ENCODE measurements around the gene CEP152.
"Not testable (repeated sequence)": the region's sequence is repeated elsewhere in the genome, so short reads cannot be mapped to it uniquely, and the experiment has no call there.

The CEP152 gene

GRCh38 chr15:48795901-48796300, 15.0 kb downstream of the CEP152 start:
- no peak overlapping the region for H3K4me3 ChIP-seq (ENCODE audit: low read depth, low read length)
- no peak for DNase-seq (ENCODE audit: low read depth)
- TF ChIP-seq CTCF (IDR thresholded peaks at IDR 0.05; ENCODE audit: low read depth, low read length, missing control alignments): no peak
- in situ Hi-C loops (cut with HindIII; ENCODE audit: low sequenced_read_pairs): no loop called here

GRCh38 chr15:48794697-48795134, 16.2 kb downstream of the CEP152 start:
- no peak for TF ChIP-seq CTCF (IDR thresholded peaks at IDR 0.05; ENCODE audit: low read depth, low read length, missing control alignments)
- in situ Hi-C loops (cut with HindIII; ENCODE audit: low sequenced_read_pairs): no loop called here
- DNase-seq (ENCODE audit: low read depth): no peak
- no peak overlapping the region for H3K4me3 ChIP-seq (ENCODE audit: low read depth, low read length)

GRCh38 chr15:48792408-48792807, 18.5 kb downstream of the CEP152 start:
- no peak for TF ChIP-seq CTCF (IDR thresholded peaks at IDR 0.05; ENCODE audit: low read depth, low read length, missing control alignments)
- DNase-seq (ENCODE audit: low read depth): no peak
- H3K4me3 ChIP-seq (ENCODE audit: low read depth, low read length): no peak overlapping the region
- in situ Hi-C loops (cut with HindIII; ENCODE audit: low sequenced_read_pairs): no loop called here

GRCh38 chr15:48790466-48791115, 20.3 kb downstream of the CEP152 start:
- in situ Hi-C loops (cut with HindIII; ENCODE audit: low sequenced_read_pairs); DNase-seq (ENCODE audit: low read depth); H3K4me3 ChIP-seq (ENCODE audit: low read depth, low read length): not testable (repeated sequence)

- in situ Hi-C loops (cut with HindIII; ENCODE audit: low sequenced_read_pairs): no loop called here
- no peak for DNase-seq (ENCODE audit: low read depth)
- no peak for TF ChIP-seq CTCF (IDR thresholded peaks at IDR 0.05; ENCODE audit: low read depth, low read length, missing control alignments)
- no peak overlapping the region for H3K4me3 ChIP-seq (ENCODE audit: low read depth, low read length)
Measured at GRCh38 chr15:48785712-48786111, 25.2 kb downstream of the CEP152 start.

GRCh38 chr15:48785195-48785594, 25.7 kb downstream of the CEP152 start:
- DNase-seq (ENCODE audit: low read depth): no peak
- H3K4me3 ChIP-seq (ENCODE audit: low read depth, low read length): no peak overlapping the region
- in situ Hi-C loops (cut with HindIII; ENCODE audit: low sequenced_read_pairs): no loop called here
- TF ChIP-seq CTCF (IDR thresholded peaks at IDR 0.05; ENCODE audit: low read depth, low read length, missing control alignments): no peak

GRCh38 chr15:48784756-48785155, 26.1 kb downstream of the CEP152 start:
- in situ Hi-C loops (cut with HindIII; ENCODE audit: low sequenced_read_pairs): no loop called here
- TF ChIP-seq CTCF (IDR thresholded peaks at IDR 0.05; ENCODE audit: low read depth, low read length, missing control alignments): no peak
- no peak for DNase-seq (ENCODE audit: low read depth)
- H3K4me3 ChIP-seq (ENCODE audit: low read depth, low read length): no peak overlapping the region

Data from astrocyte of the cerebellum (primary cell).